Naive thymus-derived CD4-positive, alpha-beta T cell (primary cell): ENCODE measurements around the gene ZNF440. TPM values are rescaled to one million over a fixed set of nuclear protein-coding genes. Genes with fewer than 3 reads are reported as not detected.
"Not testable (repeated sequence)": the region's sequence is repeated elsewhere in the genome, so short reads cannot be mapped to it uniquely, and the experiment has no call there.

Experiments used
- ATAC-seq: fragments of 150-1000 bp; cut with Tn5 transposase; 2 replicates; pipeline ENCODE4 v1.10.0; 2021; ENCODE audit warnings: mild to moderate bottlenecking, moderate library complexity
- CTCF ChIA-PET: fragments of 350-600 bp; sonication (Branson Sonifier 250); formaldehyde crosslinking; loops from one replicate; lab custom pipeline; 2021; ENCODE audit warnings: antibody characterized with exemption; lab: Charles Lee
- POLR2A ChIA-PET: fragments of 350-600 bp; sonication (Branson Sonifier 250); formaldehyde crosslinking; loops from one replicate; lab custom pipeline; 2021; ENCODE audit warnings: antibody characterized with exemption, inconsistent platforms; lab: Charles Lee
- DNase-seq, 9 donors: peaks; one replicate each; pipeline versions ENCODE4 v3.0.0 to v3.0.0-alpha.2; 2020 to 2022; ENCODE audit warnings: mixed read lengths in 1 of 9
- H3K27ac ChIP-seq: one replicate; pipeline ENCODE4 v1.7.0; 2013; ENCODE audit warnings: mild to moderate bottlenecking, low read depth, low read length, moderate library complexity
- H3K27me3 ChIP-seq, 2 donors: one replicate each; pipeline ENCODE4 v1.7.0; 2013; ENCODE audit warnings: low read length in 2 of 2, mild to moderate bottlenecking in 2 of 2, moderate library complexity in 2 of 2; ENCODE audit not compliant: control insufficient read depth in 2 of 2, insufficient read depth in 2 of 2
- H3K36me3 ChIP-seq, 3 experiments: 1 replicate in 2 of 3; 2 replicates in 1 of 3; pipeline ENCODE4 v1.7.0; 2013; ENCODE audit warnings: low read length in 3 of 3, mild to moderate bottlenecking in 3 of 3, moderate library complexity in 1 of 3; ENCODE audit not compliant: insufficient read depth in 3 of 3, control insufficient read depth in 2 of 3
- H3K4me1 ChIP-seq, 2 donors: one replicate each; pipeline ENCODE4 v1.7.0; 2013; ENCODE audit warnings: low read length in 2 of 2, mild to moderate bottlenecking in 2 of 2, moderate library complexity in 1 of 2; ENCODE audit not compliant: control insufficient read depth in 2 of 2, insufficient read depth in 2 of 2
- H3K4me3 ChIP-seq: 2 replicates; pipeline ENCODE4 v1.7.0; 2013; ENCODE audit warnings: mild to moderate bottlenecking, low read length
- H3K9me3 ChIP-seq, 3 experiments: 1 replicate in 2 of 3; 2 replicates in 1 of 3; pipeline ENCODE4 v1.7.0; 2013; ENCODE audit warnings: low read length in 3 of 3; ENCODE audit not compliant: control insufficient read depth in 2 of 3
- H3K27ac Mint-ChIP-seq, 9 donors: one replicate each; pipeline ENCODE4 v1.8.0; 2020 to 2022; ENCODE audit warnings: mixed read lengths in 9 of 9, mild to moderate bottlenecking in 8 of 9, moderate library complexity in 5 of 9, inconsistent platforms in 2 of 9
- H3K27me3 Mint-ChIP-seq, 5 donors: one replicate each; pipeline ENCODE4 v1.8.0; 2021 to 2022; ENCODE audit warnings: mixed read lengths in 5 of 5, mild to moderate bottlenecking in 1 of 5
- H3K36me3 Mint-ChIP-seq, 5 donors: one replicate each; pipeline ENCODE4 v1.8.0; 2020 to 2022; ENCODE audit warnings: mixed read lengths in 5 of 5, mild to moderate bottlenecking in 3 of 5, inconsistent platforms in 1 of 5
- H3K4me1 Mint-ChIP-seq, 7 donors: one replicate each; pipeline ENCODE4 v1.8.0; 2020 to 2022; ENCODE audit warnings: mixed read lengths in 7 of 7, mild to moderate bottlenecking in 3 of 7, inconsistent platforms in 1 of 7
- H3K4me3 Mint-ChIP-seq, 10 donors: one replicate each; pipeline ENCODE4 v1.8.0; 2020 to 2022; ENCODE audit warnings: mild to moderate bottlenecking in 10 of 10, mixed read lengths in 10 of 10, moderate library complexity in 6 of 10, inconsistent platforms in 2 of 10
- H3K9me3 Mint-ChIP-seq, 11 donors: one replicate each; pipeline ENCODE4 v1.8.0; 2020 to 2022; ENCODE audit warnings: mixed read lengths in 11 of 11, mild to moderate bottlenecking in 4 of 11, inconsistent platforms in 1 of 11, moderate library complexity in 1 of 11
- intact Hi-C, 2 donors: fragments of 100-400 bp; cut with micrococcal nuclease; formaldehyde crosslinking; loops; one replicate each; pipeline ENCODE4 v1.15.1; 2023
- polyA plus RNA-seq, 2 donors: library from polyadenylated mRNA; unstranded; fragments of 300-500 nt; fragmentation: Illumina TruSeq; gene quantifications; one replicate each; pipeline ENCODE4 v1.2.3, GENCODE V29; 2021
- total RNA-seq, 6 experiments: library from RNA in 5 of 6; stranded (reverse) in 5 of 6; gene quantifications; 1 replicate in 5 of 6; 2 replicates in 1 of 6; pipeline ENCODE4 v1.2.3 and lab custom pipeline; 2021 to 2026

The ZNF440 gene
- total and polyA plus RNA-seq, 7 experiments from 2014 or later = 2.1 to 19.5 (median 14.3) TPM

- Histone ChIP-seq H3K4me3 (no peak overlapping the region), H3K9me3 (peaks cover 15 to 62% (median 24%) of the 10 kb centered on the region in 3 experiments), H3K27ac (no peak overlapping the region), H3K4me1 (no peaks in the 10 kb centered on the region), H3K36me3 (peaks cover 14 to 47% (median 19%) of the 10 kb centered on the region in 3 experiments), H3K27me3 (no peaks in the 10 kb centered on the region)
- Mint-ChIP-seq H3K4me3 (no peak overlapping the region), H3K36me3 (peaks cover 23 to 61% (median 55%) of the 10 kb centered on the region in 5 donors), H3K4me1 (no peaks in the 10 kb centered on the region), H3K27ac (no peak overlapping the region), H3K9me3 (peaks cover 9 to 87% (median 64%) of the 10 kb centered on the region in 11 donors), H3K27me3 (no peaks in the 10 kb centered on the region)
- CTCF ChIA-PET = no interaction called here
- ATAC-seq = no peak
- DNase-seq = no peak
- POLR2A ChIA-PET = no interaction called here
- intact Hi-C loops = no loop called here
Observed at GRCh38 chr19:11833541-11833940, 19.5 kb downstream of the ZNF440 start.

GRCh38 chr19:11835626-11836066 lies 21.6 kb downstream of the ZNF440 start:
- POLR2A ChIA-PET, DNase-seq, H3K4me3 Mint-ChIP-seq, intact Hi-C loops, H3K27ac ChIP-seq, H3K4me1 Mint-ChIP-seq, H3K27me3 Mint-ChIP-seq, H3K4me1 ChIP-seq, CTCF ChIA-PET, H3K4me3 ChIP-seq, H3K27me3 ChIP-seq, ATAC-seq, H3K27ac Mint-ChIP-seq: not testable (repeated sequence)
- peaks cover 15 to 46% (median 24%) of the 10 kb centered on the region in 3 experiments for H3K9me3 ChIP-seq
- Mint-ChIP-seq H3K36me3 (peaks cover 16 to 46% (median 36%) of the 10 kb centered on the region in 5 donors), H3K9me3 (peaks cover 6 to 81% (median 51%) of the 10 kb centered on the region in 11 donors)
- peaks cover 14 to 28% (median 16%) of the 10 kb centered on the region in 3 experiments for H3K36me3 ChIP-seq

GRCh38 chr19:11843722-11844121 lies 29.6 kb downstream of the ZNF440 start:
- peaks cover 4 to 14% (median 12%) of the 10 kb centered on the region in 7 donors for H3K4me1 Mint-ChIP-seq
- no peak overlapping the region for H3K27ac Mint-ChIP-seq
- H3K27me3 Mint-ChIP-seq = no peaks in the 10 kb centered on the region
- Histone ChIP-seq H3K27ac (no peak overlapping the region), H3K27me3 (no peaks in the 10 kb centered on the region), H3K4me1 (peaks cover 0 to 5% of the 10 kb centered on the region in 2 donors), H3K36me3 (no peaks in the 10 kb centered on the region), H3K4me3 (no peak overlapping the region), H3K9me3 (peaks cover 0 to under 1% (median 0%) of the 10 kb centered on the region in 3 experiments)
- ATAC-seq (no peak), DNase-seq (no peak)
- intact Hi-C loops = no loop called here
- ChIA-PET POLR2A (interaction anchor here (0.7 kb wide), 1 partner anchor 12 kb away, joined by 3 read pairs; no protein-coding TSS in a partner anchor), CTCF (no interaction called here)
- peaks cover 0 to 10% (median 4%) of the 10 kb centered on the region in 5 donors for H3K36me3 Mint-ChIP-seq
- no peak overlapping the region for H3K4me3 Mint-ChIP-seq
- peaks cover 0 to 32% (median 11%) of the 10 kb centered on the region in 11 donors for H3K9me3 Mint-ChIP-seq

- Mint-ChIP-seq H3K27ac (peak overlapping the region in 5 of 9 donors; percentile 84 to 96 (median 92)), H3K9me3 (peaks cover 0 to 27% (median 6%) of the 10 kb centered on the region in 11 donors), H3K4me1 (peaks cover 13 to 42% (median 24%) of the 10 kb centered on the region in 7 donors), H3K4me3 (peak overlapping the region in 5 of 10 donors; percentile 89 to 93 (median 91)), H3K36me3 (peaks cover 4 to 30% (median 16%) of the 10 kb centered on the region in 5 donors)
- not testable (repeated sequence) for H3K36me3 ChIP-seq, H3K27me3 Mint-ChIP-seq, H3K9me3 ChIP-seq, H3K27ac ChIP-seq, H3K4me3 ChIP-seq, DNase-seq, ATAC-seq, H3K27me3 ChIP-seq
- H3K4me1 ChIP-seq = peaks cover 0 to 15% of the 10 kb centered on the region in 2 donors
- intact Hi-C loops = loop anchor here (1.0 to 2.0 kb wide), 5 partner anchors 33 to 108 kb away; partner anchors contain the start of genes ZNF440 (in 2 of the 2), ZNF491 (in 1 of the 2) and ZNF69 (in 1 of the 2)
- ChIA-PET CTCF (interaction anchor here (0.6 to 1.2 kb wide), 3 partner anchors 9 to 75 kb away, joined by 3 to 4 read pairs (median 3); no protein-coding TSS in a partner anchor), POLR2A (interaction anchor here (1.9 kb wide), 1 partner anchor 81 kb away, joined by 6 read pairs; the partner anchor contains the start of gene ZNF441)
Observed at GRCh38 chr19:11847615-11848014, 33.5 kb downstream of the ZNF440 start.

DNA sequence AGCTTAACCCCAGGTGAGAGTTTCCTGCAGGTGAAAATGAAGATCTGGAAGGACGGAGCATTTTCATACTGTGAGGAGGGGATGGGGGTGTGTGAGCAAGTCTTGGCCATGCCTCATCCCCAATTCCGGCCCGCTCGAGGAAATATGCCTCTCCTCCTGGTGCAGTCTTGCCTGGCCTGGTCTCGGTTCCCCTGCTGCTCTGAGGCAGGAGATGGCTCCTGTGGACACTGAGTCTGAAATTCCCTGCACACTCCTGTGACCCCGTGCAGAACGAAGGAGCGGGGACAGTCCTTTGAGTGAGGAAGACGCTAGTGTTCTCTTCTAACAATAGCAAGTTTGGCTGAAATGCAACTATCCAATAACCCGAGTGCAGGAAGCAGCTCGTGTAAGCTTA lies 34.1 kb downstream of the ZNF440 start:
- H3K27me3 Mint-ChIP-seq = no peaks in the 10 kb centered on the region
- ChIA-PET CTCF (interaction anchor here (0.7 to 1.2 kb wide), 2 partner anchors 9 to 50 kb away, joined by 3 to 4 read pairs; no protein-coding TSS in a partner anchor), POLR2A (interaction anchor here (0.8 to 1.9 kb wide), 4 partner anchors 10 to 813 kb away, joined by 3 to 6 read pairs (median 4); partner anchors contain the start of genes ZNF441 and ZNF700)
- intact Hi-C loops = loop anchor here (1.0 to 2.0 kb wide), 5 partner anchors 34 to 109 kb away; partner anchors contain the start of genes ZNF440 (in 2 of the 2), ZNF491 (in 1 of the 2) and ZNF69 (in 1 of the 2)
- H3K36me3 ChIP-seq = peaks cover 0 to 3% (median 0%) of the 10 kb centered on the region in 3 experiments
- H3K36me3 Mint-ChIP-seq = peaks cover 4 to 33% (median 20%) of the 10 kb centered on the region in 5 donors
- H3K9me3 Mint-ChIP-seq = peaks cover 0 to 27% (median 8%) of the 10 kb centered on the region in 11 donors
- no peak for DNase-seq
- peaks cover 0 to 15% of the 10 kb centered on the region in 2 donors for H3K4me1 ChIP-seq
- no peaks in the 10 kb centered on the region for H3K27me3 ChIP-seq
- peaks cover 13 to 42% (median 24%) of the 10 kb centered on the region in 7 donors for H3K4me1 Mint-ChIP-seq
- peak overlapping the region; percentile 66 for H3K27ac ChIP-seq
- H3K27ac Mint-ChIP-seq = peak overlapping the region; percentile 78 to 96 (median 90)
- peak overlapping the region; percentile 87 to 93 (median 91) for H3K4me3 Mint-ChIP-seq
- H3K9me3 ChIP-seq = peaks cover 0 to 3% (median 0%) of the 10 kb centered on the region in 3 experiments
- no peak for ATAC-seq
- peak overlapping the region; percentile 88 for H3K4me3 ChIP-seq

DNA sequence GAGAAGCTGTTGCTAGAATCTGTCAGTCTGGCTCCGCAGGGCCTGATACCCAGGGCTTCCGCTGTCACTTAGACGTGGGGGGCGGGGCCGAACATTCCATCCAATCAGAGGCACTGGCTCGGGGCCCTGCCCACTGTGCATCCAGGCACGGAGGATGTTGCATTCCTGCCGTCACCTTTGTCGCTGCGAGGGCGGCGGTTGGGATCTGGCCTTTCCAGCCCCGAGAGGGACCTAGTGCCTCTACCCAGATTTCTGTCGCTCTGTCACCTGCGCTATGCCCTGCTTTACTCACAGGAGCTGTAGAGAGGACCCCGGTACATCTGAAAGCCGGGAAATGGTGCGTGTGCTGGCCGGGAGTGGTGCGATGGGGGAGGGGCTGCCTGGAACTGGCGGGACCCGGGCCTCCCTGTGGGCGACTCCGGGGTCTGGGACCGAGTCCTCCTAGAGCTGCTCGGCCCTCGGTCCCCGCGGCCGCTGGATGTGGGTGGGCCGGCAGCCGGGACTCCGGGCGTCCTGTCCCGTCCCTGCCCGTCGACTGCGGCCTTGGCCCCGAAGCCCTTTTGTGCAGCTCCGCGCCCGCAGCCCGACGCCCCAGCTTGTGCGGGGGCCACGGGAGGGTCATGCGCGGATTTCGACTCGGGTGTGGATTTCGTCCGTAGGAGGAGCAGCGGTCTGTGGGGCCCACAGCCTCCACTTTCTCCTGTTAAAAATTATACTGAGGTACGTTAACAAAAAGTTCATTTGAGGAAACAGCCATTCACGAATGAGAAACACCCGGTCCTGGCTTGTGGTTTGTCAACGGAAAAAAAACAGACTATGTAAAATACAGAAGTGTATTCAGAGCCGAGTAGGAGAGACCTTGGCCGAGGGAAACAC lies 34.8 kb downstream of the ZNF440 start, which contains the start of gene ZNF439:
Gene ZNF439 (plus strand): TSS at position 133 of the 876 bp plus-strand sequence. CDS start 142 bp downstream, at position 275.
- intact Hi-C loops = loop anchor here (1.0 to 2.0 kb wide), 5 partner anchors 35 to 110 kb away; partner anchors contain the start of genes ZNF440 (in 2 of the 2), ZNF491 (in 1 of the 2) and ZNF69 (in 1 of the 2)
- H3K9me3 Mint-ChIP-seq = peaks cover 0 to 29% (median 9%) of the 10 kb centered on the region in 11 donors
- ATAC-seq (peak; percentile 100), DNase-seq (peak; percentile 74 to 93 (median 86))
- no peaks in the 10 kb centered on the region for H3K27me3 Mint-ChIP-seq
- ChIA-PET CTCF (interaction anchor here (0.6 to 1.2 kb wide), 2 partner anchors 8 to 296 kb away, joined by 3 read pairs; no protein-coding TSS in a partner anchor), POLR2A (interaction anchor here (0.8 to 1.9 kb wide), 4 partner anchors 10 to 813 kb away, joined by 3 to 6 read pairs (median 4); partner anchors contain the start of genes ZNF441 and ZNF700)
- peak within 1 kb of the TSS; percentile 81 to 96 (median 90) for H3K27ac Mint-ChIP-seq
- H3K9me3 ChIP-seq = peaks cover 0 to 9% (median 0%) of the 10 kb centered on the region in 3 experiments
- peaks cover 13 to 42% (median 24%) of the 10 kb centered on the region in 7 donors for H3K4me1 Mint-ChIP-seq
- peaks cover 0 to 15% of the 10 kb centered on the region in 2 donors for H3K4me1 ChIP-seq
- H3K36me3 ChIP-seq = peaks cover 0 to 9% (median 0%) of the 10 kb centered on the region in 3 experiments
- peak within 1 kb of the TSS; percentile 88 to 93 (median 91) for H3K4me3 Mint-ChIP-seq
- H3K27ac ChIP-seq = peak within 1 kb of the TSS; percentile 66
- H3K4me3 ChIP-seq = peak within 1 kb of the TSS; percentile 88
- H3K27me3 ChIP-seq = no peaks in the 10 kb centered on the region
- peaks cover 0 to 37% (median 26%) of the 10 kb centered on the region in 5 donors for H3K36me3 Mint-ChIP-seq
